Body of pancreas (tissue), 4 donors: ENCODE measurements around the gene UST. TPM values are rescaled to one million over a fixed set of nuclear protein-coding genes. Genes with fewer than 3 reads are reported as not detected.

ENCODE experiments used
- ATAC-seq: fragments of 150-250 bp; one replicate; pipeline ENCODE4 v1.9.1; 2016
- DNase-seq, 4 donors: peaks; one replicate each; pipeline ENCODE4 v3.0.0-alpha.2; 2019
- H3K27ac ChIP-seq, 4 donors: fragments of 200-600 bp; sonication (generic); 1 replicate in 3 of 4; 2 replicates in 1 of 4; pipeline versions ENCODE4 v1.5.1 to v1.6.1; 2016 to 2019; ENCODE audit warnings: mild to moderate bottlenecking in 1 of 4, mixed read lengths in 1 of 4, moderate library complexity in 1 of 4
- H3K27me3 ChIP-seq, 2 donors: fragments of 200-600 bp; sonication (generic); one replicate each; pipeline ENCODE4 v1.6.0; 2016; ENCODE audit warnings: mild to moderate bottlenecking in 1 of 2
- H3K36me3 ChIP-seq, 2 donors: fragments of 200-600 bp; sonication (generic); replicated peaks in 1 of 2; 2 replicates each; pipeline ENCODE4 v1.5.1; 2016; ENCODE audit warnings: low read depth in 2 of 2; ENCODE audit not compliant: insufficient read depth in 1 of 2
- H3K4me1 ChIP-seq: fragments of 200-600 bp; sonication (generic); one replicate; pipeline ENCODE4 v1.6.0; 2016
- H3K4me3 ChIP-seq, 2 donors: fragments of 200-600 bp; sonication (generic); 1 replicate in 1 of 2; 2 replicates in 1 of 2; pipeline ENCODE4 v1.5.1; 2016 to 2019
- H3K9me3 ChIP-seq, 3 donors: fragments of 200-600 bp; sonication (generic); 1 replicate in 2 of 3; 2 replicates in 1 of 3; pipeline ENCODE4 v1.5.1; 2016
- POLR2A ChIP-seq, 3 donors: fragments of 450-650 bp; IDR thresholded peaks; one replicate each; pipeline ENCODE4 v1.6.1; 2016; ENCODE audit warnings: antibody characterized with exemption in 3 of 3, mild to moderate bottlenecking in 2 of 3
- WGBS, 2 donors: methylation state at CpG; one replicate each; pipeline ENCODE4 v1.1.5; 2017; 5-methylcytosine and 5-hydroxymethylcytosine counted together
- intact Hi-C: fragments of 100-400 bp; cut with DNase I; formaldehyde crosslinking; loops from one replicate; pipeline ENCODE4 v1.15.1; 2023
- total RNA-seq, 2 donors: library from RNA; depleted of rRNA; stranded (reverse); fragments of >200 nt; gene quantifications; one replicate each; pipeline ENCODE4 v1.1.0, GENCODE V29; 2016
- TF ChIP-seq, protein P1 (sequence below), 7 experiments: fragments of 450-650 bp in 4 of 7; fragments of 200-600 bp in 3 of 7; sonication (generic) in 3 of 7; IDR thresholded peaks; one replicate each; pipeline ENCODE4 v1.5.1; 2016 to 2019; ENCODE audit warnings: antibody characterized with exemption in 7 of 7

UST gene
- total RNA-seq, 2 donors from 2014 or later, result 11.4 to 28.3 TPM

DNA sequence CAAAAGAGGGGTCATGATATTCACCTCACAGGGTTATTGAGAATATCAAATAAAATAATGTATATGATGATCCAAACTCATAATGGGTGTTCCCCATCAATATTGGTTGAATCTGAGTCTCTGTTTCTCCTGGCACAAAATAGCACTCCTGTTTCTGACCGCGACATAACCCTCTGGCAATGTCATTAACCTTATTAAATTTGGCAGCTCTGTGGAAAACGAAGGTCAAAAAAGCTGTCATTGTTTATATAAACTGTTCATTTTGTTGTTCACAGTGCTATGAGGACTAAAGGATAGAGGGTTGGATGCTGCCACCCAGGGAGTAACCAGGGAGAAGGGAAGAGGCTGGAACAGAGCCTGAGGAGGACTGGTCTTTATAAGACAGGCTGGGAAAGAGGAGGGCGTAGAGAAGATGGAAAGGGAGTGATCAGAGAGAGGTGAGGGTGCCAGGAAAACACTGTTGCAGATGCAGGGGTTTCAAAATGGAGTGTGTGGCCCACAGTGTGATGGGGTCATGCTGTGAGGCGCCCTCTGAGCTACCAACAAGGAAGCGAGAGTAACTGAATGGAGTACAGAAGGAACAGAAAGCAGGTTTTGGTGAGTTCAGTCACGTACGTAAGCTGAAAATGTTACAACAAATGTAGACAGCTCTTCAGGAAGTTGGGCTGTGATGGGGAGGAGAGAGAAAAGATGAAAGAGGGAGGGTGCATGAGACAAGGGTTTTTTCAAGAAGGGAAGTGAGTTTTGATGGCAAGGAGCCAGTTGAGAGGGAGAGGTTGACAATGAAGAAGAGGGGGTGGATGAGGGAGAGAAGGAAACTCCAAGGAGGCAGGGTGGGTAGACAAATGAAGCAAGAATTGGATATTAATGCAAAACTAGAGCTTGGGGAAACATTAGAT lies 319.1 kb downstream of the UST start:
- peak in 1 of 4 donors; percentile 62 for DNase-seq

DNA sequence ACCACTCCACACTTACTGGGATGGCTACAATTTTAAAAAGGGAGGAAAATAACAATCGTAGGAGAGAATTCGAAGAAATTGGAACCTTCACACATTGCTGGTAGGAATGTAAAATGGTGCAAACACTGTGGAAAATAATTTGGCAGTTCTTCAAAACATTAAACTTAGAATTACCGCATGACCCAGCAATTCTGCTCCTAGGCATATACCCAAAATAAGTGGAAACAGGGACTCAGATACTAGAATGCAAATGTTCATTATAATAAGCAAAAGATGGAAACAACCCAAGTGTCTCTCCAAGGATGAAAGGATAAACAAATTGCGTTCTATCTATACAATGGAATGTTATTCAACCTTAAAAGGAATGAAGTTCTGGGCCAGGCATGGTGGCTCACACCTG lies 325.2 kb downstream of the UST start:
- Histone ChIP-seq H3K4me3 (no peak overlapping the region), H3K36me3 (no peaks in the 10 kb centered on the region), H3K27ac (no peak overlapping the region), H3K9me3 (no peaks in the 10 kb centered on the region), H3K27me3 (no peaks in the 10 kb centered on the region), H3K4me1 (peaks cover 15% of the 10 kb centered on the region)
- ATAC-seq (no peak), DNase-seq (no peak)
- intact Hi-C loops, result no loop called here
- 96% methylated on average over 4 of the region's 4 CpGs for WGBS, 2 donors
- TF ChIP-seq, protein P1, sequence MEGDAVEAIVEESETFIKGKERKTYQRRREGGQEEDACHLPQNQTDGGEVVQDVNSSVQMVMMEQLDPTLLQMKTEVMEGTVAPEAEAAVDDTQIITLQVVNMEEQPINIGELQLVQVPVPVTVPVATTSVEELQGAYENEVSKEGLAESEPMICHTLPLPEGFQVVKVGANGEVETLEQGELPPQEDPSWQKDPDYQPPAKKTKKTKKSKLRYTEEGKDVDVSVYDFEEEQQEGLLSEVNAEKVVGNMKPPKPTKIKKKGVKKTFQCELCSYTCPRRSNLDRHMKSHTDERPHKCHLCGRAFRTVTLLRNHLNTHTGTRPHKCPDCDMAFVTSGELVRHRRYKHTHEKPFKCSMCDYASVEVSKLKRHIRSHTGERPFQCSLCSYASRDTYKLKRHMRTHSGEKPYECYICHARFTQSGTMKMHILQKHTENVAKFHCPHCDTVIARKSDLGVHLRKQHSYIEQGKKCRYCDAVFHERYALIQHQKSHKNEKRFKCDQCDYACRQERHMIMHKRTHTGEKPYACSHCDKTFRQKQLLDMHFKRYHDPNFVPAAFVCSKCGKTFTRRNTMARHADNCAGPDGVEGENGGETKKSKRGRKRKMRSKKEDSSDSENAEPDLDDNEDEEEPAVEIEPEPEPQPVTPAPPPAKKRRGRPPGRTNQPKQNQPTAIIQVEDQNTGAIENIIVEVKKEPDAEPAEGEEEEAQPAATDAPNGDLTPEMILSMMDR (IDR thresholded peaks at IDR 0.05), result no peak
- TF ChIP-seq POLR2A (IDR thresholded peaks at IDR 0.05), result no peak

More for the DNA sequence above, 319.1 kb downstream of the UST start:
- no peaks in the 10 kb centered on the region for H3K36me3 ChIP-seq
- ATAC-seq, result no peak
- TF ChIP-seq, protein P1 (IDR thresholded peaks at IDR 0.05), result no peak
- no peak for TF ChIP-seq POLR2A (IDR thresholded peaks at IDR 0.05)
- H3K4me3 ChIP-seq, result no peak overlapping the region
- intact Hi-C loops, result no loop called here
- WGBS, 2 donors, result 67 to 80% methylated on average over 8 of the region's 8 CpGs
- H3K4me1 ChIP-seq, result peaks cover 24% of the 10 kb centered on the region
- peak overlapping the region in 1 of 4 donors; percentile 20 for H3K27ac ChIP-seq
- no peaks in the 10 kb centered on the region for H3K9me3 ChIP-seq
- H3K27me3 ChIP-seq, result no peaks in the 10 kb centered on the region

DNA sequence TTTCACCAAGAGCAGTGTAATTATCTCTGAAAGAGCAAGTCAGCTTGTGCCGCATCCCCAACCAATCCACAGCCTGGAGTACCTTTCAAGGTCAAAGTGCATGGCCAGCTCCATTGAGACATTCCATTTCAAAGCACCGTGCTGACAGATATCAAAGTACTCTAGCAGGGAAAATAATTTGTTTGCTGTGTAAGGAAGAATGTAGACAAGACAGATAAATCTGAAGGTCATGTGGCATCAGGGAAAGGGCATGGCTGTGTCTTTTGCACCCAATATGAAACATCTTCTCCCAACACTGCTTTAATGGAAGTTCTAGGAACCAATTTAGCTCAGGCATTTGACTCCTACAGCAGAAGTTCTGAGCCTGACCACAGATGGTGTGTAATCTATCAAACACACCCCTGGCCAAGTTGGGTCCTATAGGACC lies 328.0 kb downstream of the UST start:
- no peak for TF ChIP-seq POLR2A (IDR thresholded peaks at IDR 0.05)
- TF ChIP-seq, protein P1 (IDR thresholded peaks at IDR 0.05), result no peak
- H3K4me3 ChIP-seq, result no peak overlapping the region
- H3K27ac ChIP-seq, result no peak overlapping the region
- H3K9me3 ChIP-seq, result no peaks in the 10 kb centered on the region
- no peaks in the 10 kb centered on the region for H3K27me3 ChIP-seq
- ATAC-seq, result no peak
- intact Hi-C loops, result no loop called here
- peaks cover 39% of the 10 kb centered on the region for H3K4me1 ChIP-seq
- no peak for DNase-seq
- H3K36me3 ChIP-seq, result no peaks in the 10 kb centered on the region
- 43 to 51% methylated on average over 2 of the region's 2 CpGs for WGBS, 2 donors

DNA sequence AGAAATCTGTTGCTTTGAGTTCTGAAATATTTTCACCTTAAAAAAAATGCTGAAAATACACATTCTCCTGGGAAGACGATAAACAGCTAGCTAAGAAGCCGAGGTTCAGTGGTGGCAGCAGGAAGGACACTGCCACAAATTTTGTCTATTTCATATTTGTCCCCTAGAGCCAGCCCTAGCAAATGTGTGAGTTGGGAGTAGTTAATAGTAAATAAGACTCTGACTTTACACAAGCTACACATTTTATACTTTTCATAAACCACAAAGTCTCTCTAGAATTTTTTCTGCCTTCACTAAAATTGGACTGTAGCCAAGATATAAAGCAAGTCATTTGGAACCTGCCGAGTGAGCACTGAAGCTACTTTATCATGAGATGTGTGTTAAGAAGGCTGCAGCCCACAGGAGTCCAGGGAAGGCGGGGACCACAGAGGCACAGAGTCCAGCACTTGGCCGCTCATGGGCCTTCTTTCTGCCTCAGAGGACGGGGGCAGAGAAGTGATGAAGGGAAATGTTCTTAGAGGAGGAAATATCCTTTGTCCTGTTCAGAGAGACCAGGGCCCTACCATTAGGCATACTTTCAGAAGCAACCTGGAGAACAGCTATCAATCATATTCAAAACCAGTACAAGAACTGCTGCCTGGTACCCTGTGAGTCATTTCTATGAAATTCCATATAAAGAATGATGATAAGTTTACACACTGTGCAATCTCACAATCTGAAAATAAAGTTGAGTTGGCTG lies 329.0 kb downstream of the UST start:
- intact Hi-C loops, result no loop called here
- H3K4me1 ChIP-seq, result peaks cover 49% of the 10 kb centered on the region
- H3K36me3 ChIP-seq, result no peaks in the 10 kb centered on the region
- H3K4me3 ChIP-seq, result no peak overlapping the region
- 72 to 78% methylated on average over 6 of the region's 6 CpGs for WGBS, 2 donors
- ATAC-seq (no peak), DNase-seq (no peak)
- H3K9me3 ChIP-seq, result no peaks in the 10 kb centered on the region
- no peak for TF ChIP-seq POLR2A (IDR thresholded peaks at IDR 0.05)
- TF ChIP-seq, protein P1 (IDR thresholded peaks at IDR 0.05), result no peak
- no peaks in the 10 kb centered on the region for H3K27me3 ChIP-seq
- H3K27ac ChIP-seq, result peak overlapping the region in 1 of 4 donors; percentile 12
